ENCODE data around the gene B4GALT1.
"Not testable (repeated sequence)": the region's sequence is repeated elsewhere in the genome, so short reads cannot be mapped to it uniquely, and the experiment has no call there.

The B4GALT1 gene

DNA sequence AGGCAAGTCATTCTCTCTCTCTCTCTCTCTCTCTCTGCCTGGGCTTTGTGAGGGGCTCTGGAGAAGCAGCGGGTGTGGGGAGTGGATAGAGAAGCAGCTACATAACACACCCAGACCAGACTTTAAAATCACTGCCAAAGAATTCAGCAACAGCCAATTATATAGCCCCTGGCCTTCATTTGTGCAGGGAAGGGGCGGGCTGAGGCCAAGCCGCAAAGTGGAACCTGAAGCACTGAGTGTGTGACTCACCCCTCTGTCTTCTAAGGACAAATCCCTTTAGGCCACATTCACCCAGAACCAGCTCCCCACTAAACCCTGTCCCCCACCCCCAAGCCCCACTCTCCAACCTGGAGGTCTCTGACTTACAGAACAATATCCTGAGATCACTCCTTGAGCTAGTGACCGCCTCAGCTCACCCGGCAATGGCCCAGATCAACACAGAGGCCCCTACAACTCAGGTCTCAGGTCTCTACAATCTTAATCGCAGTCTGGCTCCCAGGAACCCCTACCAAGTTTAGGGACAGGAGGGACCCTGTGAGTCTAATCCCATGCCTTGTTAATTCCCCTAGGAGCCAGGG lies 6.0 kb downstream of the B4GALT1 start:
- peak; percentile 38 for DNase-seq

GRCh38 chr9:33160446-33160845 lies 6.7 kb downstream of the B4GALT1 start:
- DNase-seq = not testable (repeated sequence)

GRCh38 chr9:33159777-33160127 lies 7.4 kb downstream of the B4GALT1 start:
- DNase-seq = peak; percentile 74

- peak; percentile 28 for DNase-seq
These were observed 8.0 kb downstream of the B4GALT1 start for GRCh38 chr9:33158843-33159776.

GRCh38 chr9:33157960-33158842 lies 8.9 kb downstream of the B4GALT1 start:
- DNase-seq = no peak

DNA sequence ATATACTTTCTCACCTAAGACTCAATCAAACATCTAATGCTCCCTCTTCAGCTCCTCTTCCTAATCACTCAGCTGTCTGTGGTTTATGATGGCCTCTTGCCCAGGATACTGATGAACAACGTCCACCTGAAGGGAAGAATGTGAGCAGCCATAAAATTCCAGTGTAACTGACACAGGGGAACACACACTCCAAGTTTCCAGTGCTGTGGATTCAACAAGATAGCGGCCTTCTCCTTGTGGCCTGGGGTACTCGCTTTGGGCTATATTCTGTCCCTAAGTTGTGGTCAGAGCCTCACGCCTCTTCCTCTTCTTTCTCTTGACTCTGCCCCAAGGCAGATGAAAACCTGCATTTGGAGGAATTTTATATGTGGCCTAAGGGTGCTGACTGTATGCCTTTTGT lies 11.7 kb downstream of the B4GALT1 start:
- DNase-seq = no peak

DNA sequence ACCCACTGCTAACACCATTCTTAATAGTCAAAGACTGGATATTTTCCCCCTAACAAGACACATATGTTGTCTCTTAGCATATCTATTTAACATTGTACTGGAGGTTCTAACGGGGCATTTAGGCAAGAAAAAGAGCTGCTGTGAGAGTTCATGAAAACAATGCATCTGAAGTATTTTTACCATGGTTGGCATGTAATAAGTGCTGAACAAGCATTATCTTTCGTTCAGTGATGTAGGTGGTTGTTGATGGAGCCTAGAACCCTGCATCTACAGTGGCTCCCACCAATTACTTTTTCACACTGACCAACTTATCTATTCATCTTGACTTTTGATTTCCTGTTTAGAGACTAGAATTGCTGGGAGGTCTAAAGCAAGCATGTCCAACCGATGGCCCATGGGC lies 12.8 kb downstream of the B4GALT1 start:
- no peak for DNase-seq

- DNase-seq = no peak
These were observed 13.5 kb downstream of the B4GALT1 start for GRCh38 chr9:33153666-33154065.

GRCh38 chr9:33153001-33153400 lies 14.1 kb downstream of the B4GALT1 start:
- no peak for DNase-seq

DNA sequence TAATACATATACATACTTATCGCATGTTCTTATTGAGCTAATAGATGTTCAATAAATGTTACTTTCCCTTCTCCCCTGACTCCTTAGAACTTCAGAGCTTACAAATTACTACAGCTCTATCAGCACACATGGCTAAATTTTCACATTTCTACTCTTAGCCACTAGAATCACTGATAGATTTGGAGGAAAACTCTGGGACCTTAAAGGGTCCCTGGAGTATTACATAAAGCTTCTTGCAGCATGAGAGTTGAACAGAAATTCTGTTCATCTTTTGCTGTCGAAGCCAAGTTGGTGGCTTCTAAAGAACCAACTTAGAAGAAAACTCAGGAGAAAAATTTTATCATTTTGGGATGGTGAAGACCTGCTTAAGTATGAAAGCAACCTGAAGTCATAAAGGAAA lies 15.5 kb downstream of the B4GALT1 start:
- no peak for DNase-seq

GRCh38 chr9:33151007-33151557 lies 16.1 kb downstream of the B4GALT1 start:
- DNase-seq = no peak

DNA sequence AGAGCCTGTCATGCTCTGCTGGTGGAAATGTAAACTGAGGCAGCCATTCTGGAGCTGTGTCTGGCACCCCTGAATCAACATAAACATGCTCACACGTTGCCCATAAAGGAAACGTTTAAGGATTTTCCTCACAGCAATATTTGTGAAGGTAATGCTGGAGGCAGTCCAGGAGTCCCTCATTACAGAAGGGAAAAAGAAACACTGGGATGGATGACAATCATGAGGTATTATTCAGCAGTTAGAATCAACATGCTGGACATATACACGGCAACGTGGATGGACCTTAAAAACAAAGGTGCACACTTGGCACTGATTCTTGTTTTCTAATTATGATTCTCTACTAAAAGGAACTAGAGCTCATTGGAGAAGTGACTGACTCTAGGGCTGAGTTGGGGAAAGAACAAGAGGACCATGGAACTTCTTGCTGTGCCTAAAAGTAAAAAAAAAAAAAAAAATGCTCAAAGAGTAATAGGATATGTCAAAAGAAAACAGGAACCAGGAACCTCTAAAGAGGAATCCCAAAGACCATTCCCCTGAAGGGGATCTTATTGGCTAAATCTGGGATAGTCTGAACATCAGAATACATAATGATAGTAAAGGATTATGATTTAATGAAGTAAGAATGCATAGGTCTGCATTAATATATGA lies 18.6 kb downstream of the B4GALT1 start:
- DNase-seq = no peak

GRCh38 chr9:33147416-33148169 lies 19.5 kb downstream of the B4GALT1 start:
- no peak for DNase-seq

GRCh38 chr9:33146298-33146697 lies 20.8 kb downstream of the B4GALT1 start:
- no peak for DNase-seq

- DNase-seq = no peak
These were observed 22.6 kb downstream of the B4GALT1 start for GRCh38 chr9:33144551-33144950.

GRCh38 chr9:33143241-33143661 lies 23.9 kb downstream of the B4GALT1 start:
- DNase-seq = no peak

DNA sequence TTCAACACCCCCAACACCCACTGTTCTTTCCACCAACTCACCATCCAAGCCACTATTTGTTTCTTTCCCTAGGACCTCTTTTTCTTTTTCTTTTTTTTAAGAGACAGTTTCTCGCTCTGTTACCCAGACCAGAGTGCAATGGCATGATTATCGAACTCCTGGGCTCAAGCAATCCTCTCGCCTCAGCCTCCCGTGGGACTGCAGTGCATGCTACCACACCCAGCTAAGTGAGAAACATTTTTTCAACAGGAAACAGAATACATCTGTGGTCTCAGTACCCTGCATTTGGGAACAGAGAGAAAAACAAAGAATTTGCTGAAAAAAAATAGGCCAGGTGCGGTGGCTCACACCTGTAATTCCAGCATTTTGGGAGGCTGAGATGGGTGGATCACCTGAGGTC lies 24.6 kb downstream of the B4GALT1 start:
- no peak for DNase-seq

DNA sequence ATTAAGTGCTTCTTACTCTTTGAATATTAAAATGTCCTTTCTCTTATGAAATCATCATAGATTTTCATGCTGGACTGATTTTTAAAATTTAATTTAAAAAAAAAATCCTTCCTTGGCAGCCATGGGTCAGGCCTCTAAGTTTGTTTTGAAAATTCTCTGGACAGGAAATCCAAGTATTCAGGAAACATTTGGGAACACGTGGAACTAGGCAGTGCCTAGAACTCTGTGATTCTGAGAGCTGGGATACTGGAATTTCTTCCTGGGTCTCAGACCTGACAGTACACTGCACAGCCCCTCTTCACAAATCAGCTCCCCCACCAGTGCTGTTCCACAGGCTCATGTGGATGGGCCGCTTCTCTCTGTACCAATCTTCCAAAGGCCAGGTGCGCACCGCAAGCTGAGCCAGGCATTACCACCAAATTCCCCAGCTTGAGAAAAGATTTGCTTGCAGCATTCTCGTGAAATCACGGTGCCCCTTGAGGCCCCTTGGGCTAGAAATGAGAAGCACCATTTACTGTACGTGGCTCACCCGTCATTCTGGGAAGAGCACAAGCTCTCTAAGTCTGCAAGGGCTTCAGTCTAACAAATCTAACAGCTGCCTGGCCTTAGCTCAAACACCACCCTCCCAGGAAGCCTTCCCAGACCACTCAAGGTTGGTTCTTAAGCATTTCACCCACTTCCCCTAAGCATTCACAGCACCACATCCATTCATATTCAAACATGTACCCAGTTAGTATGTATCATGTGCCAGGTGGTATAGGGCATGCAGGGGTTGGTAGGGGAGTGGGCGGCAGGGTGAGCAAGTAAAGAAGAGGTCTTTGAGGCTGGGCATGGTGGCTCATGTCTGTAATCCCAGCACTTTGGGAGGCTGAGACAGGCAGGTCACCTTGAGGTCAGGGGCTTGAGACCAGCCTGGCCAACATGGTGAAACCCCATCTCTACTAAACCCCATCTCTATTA lies 26.5 kb downstream of the B4GALT1 start:
- no peak for DNase-seq

DNA sequence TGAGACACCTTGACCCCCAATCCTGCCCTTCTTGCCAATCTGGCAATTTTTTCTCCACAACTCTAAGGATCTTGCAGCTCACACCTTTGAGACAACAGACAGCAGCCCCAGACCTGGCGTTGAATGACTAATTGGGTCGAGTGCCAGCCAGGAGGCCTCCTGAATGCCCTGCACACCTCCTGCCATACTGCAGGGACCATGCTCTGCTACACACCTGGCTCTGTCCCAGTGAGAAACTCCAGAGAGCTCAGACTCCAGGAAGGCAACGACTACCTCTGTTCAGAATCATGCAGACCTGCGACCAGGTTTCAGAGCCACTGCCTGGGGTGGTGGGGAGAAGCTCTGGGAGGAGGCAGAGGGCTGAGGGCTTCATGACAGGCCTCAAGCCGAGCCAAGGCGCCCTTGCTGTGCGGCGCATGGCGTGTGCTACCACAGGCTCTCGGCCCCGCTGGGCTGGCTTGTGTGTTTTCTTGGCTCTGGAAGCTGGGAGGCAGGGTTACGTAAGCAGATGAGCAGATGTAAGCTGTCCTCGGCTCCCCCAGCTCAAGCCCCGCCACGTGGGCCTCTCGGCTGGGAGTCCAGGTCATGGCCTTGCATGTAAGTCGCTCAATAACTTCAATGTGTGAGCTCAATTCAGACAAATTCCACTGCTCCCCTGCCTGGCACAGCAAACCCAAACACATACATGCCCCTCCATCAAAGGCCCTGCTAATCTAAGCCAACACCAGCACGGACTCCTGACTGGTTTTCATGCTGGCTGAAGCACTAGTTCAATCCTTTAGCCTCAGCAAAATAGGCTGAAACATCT lies 27.5 kb downstream of the B4GALT1 start:
- DNase-seq = no peak

GRCh38 chr9:33138768-33139167 lies 28.4 kb downstream of the B4GALT1 start:
- no peak for DNase-seq
